HepG2 (cell line): ENCODE results near the gene TRPV2. TPM values are rescaled to one million over a fixed set of nuclear protein-coding genes. Genes with fewer than 3 reads are reported as not detected.

ENCODE experiments used
- ATAC-seq: fragments of 200-7000 bp; cut with Tn5 transposase; 3 replicates; pipeline ENCODE4 v1.9.1; 2020; ENCODE audit warnings: mild to moderate bottlenecking, moderate library complexity
- BruUV-seq: library from RNA; stranded (reverse); fragments of 400-500 nt; replicated peaks from 2 replicates; lab custom pipeline; 2021; lab: Mats Ljungman, UMichigan
- CTCF ChIA-PET: fragments of 300-600 bp; formaldehyde crosslinking; extraction: SDS; loops from one replicate; lab custom pipeline; 2021; ENCODE audit warnings: low total read pairs, inconsistent platforms, low intra/inter-chr PET ratio; lab: Yijun Ruan, JAX
- POLR2A ChIA-PET: fragments of 350-600 bp; sonication (Branson Sonifier 250); formaldehyde crosslinking; loops from one replicate; lab custom pipeline; 2020; ENCODE audit warnings: antibody characterized with exemption, inconsistent platforms; lab: Yijun Ruan, JAX
- DNase-seq: peaks from one replicate; pipeline ENCODE4 v3.0.0-alpha.2; 2015; ENCODE audit warnings: low spot score
- FAIRE-seq: peaks from 3 replicates; lab custom pipeline; 2011; peaks lifted over from hg19 to GRCh38; lab: Jason Lieb, UNC
- H2AFZ ChIP-seq: one replicate; pipeline ENCODE4 v1.6.1; 2011; ENCODE audit warnings: low read length, inconsistent platforms
- H3K27ac ChIP-seq: fragments of 300-600 bp; 3 replicates; pipeline ENCODE4 v1.8.0; 2011; ENCODE audit warnings: mixed run types, mild to moderate bottlenecking, mixed read lengths, low read length, inconsistent platforms; ENCODE audit not compliant: insufficient read depth; ENCODE audit errors: extremely low read length
- H3K27me3 ChIP-seq, 2 experiments: fragments of 200-600 bp in 1 of 2; 2 replicates in 1 of 2; 3 replicates in 1 of 2; pipeline versions ENCODE4 v1.6.0 to v1.8.0; 2011; ENCODE audit warnings: low read length in 2 of 2, mild to moderate bottlenecking in 2 of 2, moderate library complexity in 2 of 2, inconsistent platforms in 1 of 2; ENCODE audit not compliant: insufficient read depth in 2 of 2, control insufficient read depth in 1 of 2
- H3K36me3 ChIP-seq, 2 experiments: fragments of 200-600 bp in 1 of 2; replicated peaks in 1 of 2; 2 replicates in 1 of 2; 3 replicates in 1 of 2; pipeline versions ENCODE4 v1.5.1 to v1.8.0; 2011; ENCODE audit warnings: low read length in 2 of 2, inconsistent platforms in 1 of 2; ENCODE audit not compliant: insufficient read depth in 2 of 2, control insufficient read depth in 1 of 2
- H3K4me1 ChIP-seq: 2 replicates; pipeline ENCODE4 v1.5.1; 2012; ENCODE audit warnings: low read length, inconsistent platforms; ENCODE audit not compliant: insufficient read depth
- H3K4me2 ChIP-seq: 2 replicates; pipeline ENCODE4 v1.6.0; 2011; ENCODE audit warnings: low read depth, low read length, inconsistent platforms
- H3K4me3 ChIP-seq, 3 experiments: fragments of 200-600 bp in 1 of 3; sonication (generic), shearing (Covaris generic) in 1 of 3; replicated peaks in 1 of 3; 2 replicates each; pipeline ENCODE4 v1.5.1; 2011 to 2016; ENCODE audit warnings: low read length in 3 of 3, inconsistent platforms in 2 of 3, low read depth in 2 of 3, mild to moderate bottlenecking in 2 of 3, control low read depth in 1 of 3, mixed read lengths in 1 of 3; ENCODE audit not compliant: insufficient read depth in 1 of 3
- H3K79me2 ChIP-seq: one replicate; pipeline ENCODE4 v1.6.1; 2011; ENCODE audit warnings: low read length, inconsistent platforms; ENCODE audit not compliant: insufficient read depth
- H3K9ac ChIP-seq: 2 replicates; pipeline ENCODE4 v1.6.0; 2011; ENCODE audit warnings: mild to moderate bottlenecking, low read depth, low read length, inconsistent platforms; ENCODE audit not compliant: insufficient read depth
- H3K9me3 ChIP-seq: 2 replicates; pipeline ENCODE4 v1.5.1; 2012; ENCODE audit warnings: mild to moderate bottlenecking, low read length
- H4K20me1 ChIP-seq: 2 replicates; pipeline ENCODE4 v1.6.0; 2011; ENCODE audit warnings: inconsistent platforms, mild to moderate bottlenecking, low read length, moderate library complexity; ENCODE audit not compliant: insufficient read depth
- ARID4A ChIP-seq: sonication (generic); formaldehyde crosslinking; IDR thresholded peaks from 2 replicates; pipeline ENCODE4 v1.5.0; 2020; ENCODE audit warnings: mild to moderate bottlenecking, missing genetic modification reagents, borderline replicate concordance
- DMTF1 ChIP-seq: sonication (generic); formaldehyde crosslinking; IDR thresholded peaks from 2 replicates; pipeline ENCODE4 v1.4.0; 2020; ENCODE audit warnings: mild to moderate bottlenecking, missing genetic modification reagents
- E2F2 ChIP-seq: sonication (generic); formaldehyde crosslinking; IDR thresholded peaks from 2 replicates; pipeline ENCODE4 v1.4.0; 2020; ENCODE audit warnings: missing genetic modification reagents, borderline replicate concordance
- HMG20B ChIP-seq: conservative IDR thresholded peaks from 2 replicates; pipeline ENCODE4 v1.6.1; 2016; ENCODE audit warnings: missing genetic modification reagents, missing compliant biosample characterization
- JUND ChIP-seq: sonication (generic); formaldehyde crosslinking; IDR thresholded peaks from 2 replicates; pipeline ENCODE4 v1.8.0; 2022; ENCODE audit warnings: mild to moderate bottlenecking, missing genetic modification reagents
- MLX ChIP-seq: IDR thresholded peaks from 2 replicates; pipeline ENCODE4 v1.6.1; 2016
- MXI1 ChIP-seq: IDR thresholded peaks from 3 replicates; pipeline ENCODE4 v1.6.1; 2012; ENCODE audit warnings: low read depth, low read length, inconsistent platforms, borderline replicate concordance
- PAF1 ChIP-seq: IDR thresholded peaks from 2 replicates; pipeline ENCODE4 v1.6.1; 2016; ENCODE audit warnings: missing genetic modification reagents, missing compliant biosample characterization
- SMAD1 ChIP-seq: sonication (generic); formaldehyde crosslinking; IDR thresholded peaks from 2 replicates; pipeline ENCODE4 v1.4.0; 2020; ENCODE audit warnings: missing genetic modification reagents, low read depth, mild to moderate bottlenecking, borderline replicate concordance
- TFE3 ChIP-seq: IDR thresholded peaks from 2 replicates; pipeline ENCODE4 v1.6.1; 2016
- ZC3H13 ChIP-seq: sonication (generic); formaldehyde crosslinking; IDR thresholded peaks from 2 replicates; pipeline ENCODE4 v1.8.1; 2023; ENCODE audit warnings: mild to moderate bottlenecking, missing genetic modification reagents, moderate library complexity
- ZNF10 ChIP-seq: sonication (generic); formaldehyde crosslinking; IDR thresholded peaks from 2 replicates; pipeline ENCODE4 v1.4.0; 2020; ENCODE audit warnings: mild to moderate bottlenecking, low read depth, missing genetic modification reagents, borderline replicate concordance
- WGBS: methylation state at CpG from one replicate; pipeline ENCODE4 v1.1.6; 2017; ENCODE audit warnings: low lambda C conversion rate; 5-methylcytosine and 5-hydroxymethylcytosine counted together
- in situ Hi-C: cut with HindIII; loops from 2 replicates; pipeline ENCODE4 v1.10.0; 2017; ENCODE audit warnings: low pct_unique_long_range_greater_than_20kb; ENCODE audit not compliant: extremely low pct_ligation_motif_present
- intact Hi-C: fragments of 100-400 bp; cut with micrococcal nuclease; formaldehyde crosslinking; loops from one replicate; pipeline ENCODE4 v1.10.0; 2022; ENCODE audit not compliant: unreplicated experiment
- polyA plus RNA-seq, 8 experiments: library from polyadenylated mRNA; depleted of rRNA in 3 of 8; stranded (reverse) in 7 of 8; unstranded in 1 of 8; fragments of >200 nt; fragmentation: Illumina TruSeq in 4 of 8; extraction: Trizol in 4 of 8; gene quantifications; 2 replicates each; pipeline versions ENCODE4 v1.2.1 to v1.2.3, GENCODE V29; 2011 to 2016; ENCODE audit warnings: low read depth in 4 of 8, missing spikeins in 1 of 8, mixed read lengths in 1 of 8; ENCODE audit not compliant: insufficient read depth in 1 of 8
- total RNA-seq, 5 experiments: library from RNA; depleted of rRNA; stranded (reverse); fragments of >200 nt; fragmentation: Illumina TruSeq; extraction: Trizol; gene quantifications; 2 replicates each; pipeline ENCODE4 v1.2.3, GENCODE V29; 2016; ENCODE audit warnings: low read depth in 1 of 5

TRPV2 gene
- total and polyA plus RNA-seq, 2 of the 13 experiments (the other 11 are each of a cell fraction or from before 2014, with no cell fraction given) = 13.6 to 21.3 TPM

GRCh38 chr17:16438557-16439302, 23.4 kb downstream of the TRPV2 start:
- Histone ChIP-seq H3K36me3 (peaks cover 16 to 38% of the 10 kb centered on the region in 2 experiments), H3K27ac (peak overlapping the region; percentile 93), H3K4me3 (peak overlapping the region; percentile 91 to 94 (median 93)), H3K27me3 (no peaks in the 10 kb centered on the region; a peak in 1 of 5 replicates), H3K9me3 (no peaks in the 10 kb centered on the region), H3K9ac (peak overlapping the region; percentile 98), H3K4me1 (peaks cover 78% of the 10 kb centered on the region), H4K20me1 (peaks cover 41% of the 10 kb centered on the region), H2AFZ (no peak overlapping the region), H3K79me2 (peaks cover 39% of the 10 kb centered on the region), H3K4me2 (peak overlapping the region; percentile 96)
- ATAC-seq (peak; percentile 77), DNase-seq (peak; percentile 100), FAIRE-seq (peak; percentile 99)
- intact Hi-C loops = no loop called here
- in situ Hi-C loops = no loop called here
- CTCF ChIA-PET = no interaction called here
- no TSS peak for BruUV-seq
- 1% methylated on average over 7 of the region's 46 CpGs for WGBS
- POLR2A ChIA-PET = interaction anchor here (0.6 to 10.1 kb wide), 48 partner anchors 9 to 1398 kb away, joined by 3 to 159 read pairs (median 6); partner anchors contain the start of genes CENPV, NCOR1, PIGL and SREBF1
- no peak for TF ChIP-seq ZNF10 (CRISPR knock-in tag)
- TF ChIP-seq JUND (CRISPR knock-in tag) = no peak
- TF ChIP-seq PAF1 (CRISPR knock-in tag) = 0 out of 2 replicates have a peak, but pooled peaks have one; percentile 42
- peak; percentile 75 for TF ChIP-seq ARID4A (CRISPR knock-in tag)
- TF ChIP-seq HMG20B (CRISPR knock-in tag) = 0 out of 2 replicates have a peak, but pooled peaks have one; percentile 34
- peak; percentile 85 for TF ChIP-seq MLX (CRISPR knock-in tag)
- TF ChIP-seq SMAD1 (CRISPR knock-in tag) = no peak; the same call in 1 of the 2 replicates
- TF ChIP-seq DMTF1 (CRISPR knock-in tag) = peak; percentile 43; the same call in 1 of the 2 replicates
- TF ChIP-seq TFE3 = peak; percentile 96
- no peak for TF ChIP-seq E2F2 (CRISPR knock-in tag)
- TF ChIP-seq MXI1 = peak; percentile 50; the same call in 2 of the 3 replicates
- TF ChIP-seq ZC3H13 (CRISPR knock-in tag) = peak; percentile 62; the same call in 1 of the 2 replicates
